ENCODE measurements around the gene LILRB3.
"Not testable (repeated sequence)": the region's sequence is repeated elsewhere in the genome, so short reads cannot be mapped to it uniquely, and the experiment has no call there.

LILRB3 gene

GRCh38 chr19:54255105-54255775, 32.4 kb upstream of the LILRB3 start:
- no peak overlapping the region for H3K27ac ChIP-seq (ENCODE audit: low read depth, low read length, severe bottlenecking)
- WGBS, 2 experiments (ENCODE audit: insufficient coverage in 2 of 2), result 76 to 80% methylated on average over 11 to 23 of the region's 26 CpGs
- H3K9me3 ChIP-seq (ENCODE audit: control insufficient read depth, low read length), result no peaks in the 10 kb centered on the region
- no peak overlapping the region for H3K4me3 ChIP-seq (ENCODE audit: extremely low read depth, insufficient read depth, low read length, poor library complexity, severe bottlenecking)
- no peaks in the 10 kb centered on the region for H3K36me3 ChIP-seq (ENCODE audit: control insufficient read depth, insufficient read depth, low read length)
- no peaks in the 10 kb centered on the region for H3K4me1 ChIP-seq (ENCODE audit: control insufficient read depth, insufficient read depth, low read length, poor library complexity, severe bottlenecking)

GRCh38 chr19:54254195-54254906, 31.5 kb upstream of the LILRB3 start:
- no peak overlapping the region for H3K4me3 ChIP-seq (ENCODE audit: extremely low read depth, insufficient read depth, low read length, poor library complexity, severe bottlenecking)
- no peaks in the 10 kb centered on the region for H3K4me1 ChIP-seq (ENCODE audit: control insufficient read depth, insufficient read depth, low read length, poor library complexity, severe bottlenecking)
- H3K36me3 ChIP-seq (ENCODE audit: control insufficient read depth, insufficient read depth, low read length), result no peaks in the 10 kb centered on the region
- no peak overlapping the region for H3K27ac ChIP-seq (ENCODE audit: low read depth, low read length, severe bottlenecking)
- no peaks in the 10 kb centered on the region for H3K9me3 ChIP-seq (ENCODE audit: control insufficient read depth, low read length)
- 78 to 86% methylated on average over 5 to 11 of the region's 17 CpGs for WGBS, 2 experiments (ENCODE audit: insufficient coverage in 2 of 2)

- no peaks in the 10 kb centered on the region for H3K4me1 ChIP-seq (ENCODE audit: control insufficient read depth, insufficient read depth, low read length, poor library complexity, severe bottlenecking)
- no peaks in the 10 kb centered on the region for H3K36me3 ChIP-seq (ENCODE audit: control insufficient read depth, insufficient read depth, low read length)
- H3K27ac ChIP-seq (ENCODE audit: low read depth, low read length, severe bottlenecking), result no peak overlapping the region
- H3K4me3 ChIP-seq (ENCODE audit: extremely low read depth, insufficient read depth, low read length, poor library complexity, severe bottlenecking), result no peak overlapping the region
- 88 to 90% methylated on average over 13 of the region's 23 CpGs for WGBS, 2 experiments (ENCODE audit: insufficient coverage in 2 of 2)
- H3K9me3 ChIP-seq (ENCODE audit: control insufficient read depth, low read length), result no peaks in the 10 kb centered on the region
Measured at GRCh38 chr19:54253331-54254194, 30.8 kb upstream of the LILRB3 start.

- WGBS, 2 experiments (ENCODE audit: insufficient coverage in 2 of 2), result 89 to 94% methylated on average over 7 to 8 of the region's 11 CpGs
- H3K9me3 ChIP-seq (ENCODE audit: control insufficient read depth, low read length), result no peaks in the 10 kb centered on the region
- no peak overlapping the region for H3K4me3 ChIP-seq (ENCODE audit: extremely low read depth, insufficient read depth, low read length, poor library complexity, severe bottlenecking)
Measured at GRCh38 chr19:54252845-54253244, 30.0 kb upstream of the LILRB3 start.

GRCh38 chr19:54252243-54252642, 29.4 kb upstream of the LILRB3 start:
- Histone ChIP-seq H3K27ac (ENCODE audit: low read depth, low read length, severe bottlenecking) (no peak overlapping the region), H3K36me3 (ENCODE audit: control insufficient read depth, insufficient read depth, low read length) (no peaks in the 10 kb centered on the region), H3K4me1 (ENCODE audit: control insufficient read depth, insufficient read depth, low read length, poor library complexity, severe bottlenecking) (no peaks in the 10 kb centered on the region), H3K4me3 (ENCODE audit: extremely low read depth, insufficient read depth, low read length, poor library complexity, severe bottlenecking) (no peak overlapping the region), H3K9me3 (ENCODE audit: control insufficient read depth, low read length) (no peaks in the 10 kb centered on the region)
- WGBS, 2 experiments (ENCODE audit: insufficient coverage in 2 of 2), result 75 to 87% methylated on average over 5 to 8 of the region's 9 CpGs

More at GRCh38 chr19:54252845-54253244, 30.0 kb upstream of the LILRB3 start:
- no peak overlapping the region for H3K27ac ChIP-seq (ENCODE audit: low read depth, low read length, severe bottlenecking)
- no peaks in the 10 kb centered on the region for H3K4me1 ChIP-seq (ENCODE audit: control insufficient read depth, insufficient read depth, low read length, poor library complexity, severe bottlenecking)
- H3K36me3 ChIP-seq (ENCODE audit: control insufficient read depth, insufficient read depth, low read length), result no peaks in the 10 kb centered on the region

- H3K36me3 ChIP-seq (ENCODE audit: control insufficient read depth, insufficient read depth, low read length), result no peaks in the 10 kb centered on the region
- no peak overlapping the region for H3K4me3 ChIP-seq (ENCODE audit: extremely low read depth, insufficient read depth, low read length, poor library complexity, severe bottlenecking)
- no peak overlapping the region for H3K27ac ChIP-seq (ENCODE audit: low read depth, low read length, severe bottlenecking)
- 89 to 93% methylated on average over 8 of the region's 8 CpGs for WGBS, 2 experiments (ENCODE audit: insufficient coverage in 2 of 2)
- no peaks in the 10 kb centered on the region for H3K9me3 ChIP-seq (ENCODE audit: control insufficient read depth, low read length)
- H3K4me1 ChIP-seq (ENCODE audit: control insufficient read depth, insufficient read depth, low read length, poor library complexity, severe bottlenecking), result no peaks in the 10 kb centered on the region
Measured at GRCh38 chr19:54248016-54248601, 25.3 kb upstream of the LILRB3 start.

- H3K9me3 ChIP-seq (ENCODE audit: control insufficient read depth, low read length), result no peaks in the 10 kb centered on the region
- no peaks in the 10 kb centered on the region for H3K36me3 ChIP-seq (ENCODE audit: control insufficient read depth, insufficient read depth, low read length)
- 85 to 95% methylated on average over 9 to 15 of the region's 20 CpGs for WGBS, 2 experiments (ENCODE audit: insufficient coverage in 2 of 2)
- H3K4me3 ChIP-seq (ENCODE audit: extremely low read depth, insufficient read depth, low read length, poor library complexity, severe bottlenecking), result no peak overlapping the region
- H3K27ac ChIP-seq (ENCODE audit: low read depth, low read length, severe bottlenecking), result no peak overlapping the region
- H3K4me1 ChIP-seq (ENCODE audit: control insufficient read depth, insufficient read depth, low read length, poor library complexity, severe bottlenecking), result no peaks in the 10 kb centered on the region
Measured at GRCh38 chr19:54247106-54247930, 24.5 kb upstream of the LILRB3 start.

GRCh38 chr19:54245936-54246335, 23.1 kb upstream of the LILRB3 start:
- Histone ChIP-seq H3K27ac (ENCODE audit: low read depth, low read length, severe bottlenecking) (no peak overlapping the region), H3K4me1 (ENCODE audit: control insufficient read depth, insufficient read depth, low read length, poor library complexity, severe bottlenecking) (no peaks in the 10 kb centered on the region), H3K4me3 (ENCODE audit: extremely low read depth, insufficient read depth, low read length, poor library complexity, severe bottlenecking) (no peak overlapping the region), H3K36me3 (ENCODE audit: control insufficient read depth, insufficient read depth, low read length) (no peaks in the 10 kb centered on the region), H3K9me3 (ENCODE audit: control insufficient read depth, low read length) (no peaks in the 10 kb centered on the region)
- WGBS, 2 experiments (ENCODE audit: insufficient coverage in 2 of 2), result 100% methylated on average over 1 of the region's 3 CpGs; no CpG with 5 or more reads in 1 of the 2 experiments

- H3K9me3 ChIP-seq (ENCODE audit: control insufficient read depth, low read length); H3K36me3 ChIP-seq (ENCODE audit: control insufficient read depth, insufficient read depth, low read length); H3K27ac ChIP-seq (ENCODE audit: low read depth, low read length, severe bottlenecking); H3K4me3 ChIP-seq (ENCODE audit: extremely low read depth, insufficient read depth, low read length, poor library complexity, severe bottlenecking); H3K4me1 ChIP-seq (ENCODE audit: control insufficient read depth, insufficient read depth, low read length, poor library complexity, severe bottlenecking): not testable (repeated sequence)
- WGBS, 2 experiments (ENCODE audit: insufficient coverage in 2 of 2), result no CpG with 5 or more reads among the region's 8 CpGs
Measured at GRCh38 chr19:54243809-54244208, 21.0 kb upstream of the LILRB3 start.

GRCh38 chr19:54242646-54243045, 19.8 kb upstream of the LILRB3 start, which contains the start of gene LILRA6:
LILRA6 (minus strand) TSS chr19:54242790.
- H3K4me3 ChIP-seq (ENCODE audit: extremely low read depth, insufficient read depth, low read length, poor library complexity, severe bottlenecking); H3K27ac ChIP-seq (ENCODE audit: low read depth, low read length, severe bottlenecking); H3K36me3 ChIP-seq (ENCODE audit: control insufficient read depth, insufficient read depth, low read length); H3K9me3 ChIP-seq (ENCODE audit: control insufficient read depth, low read length); H3K4me1 ChIP-seq (ENCODE audit: control insufficient read depth, insufficient read depth, low read length, poor library complexity, severe bottlenecking): not testable (repeated sequence)
- WGBS, 2 experiments (ENCODE audit: insufficient coverage in 2 of 2), result 100% methylated on average over 1 of the region's 6 CpGs; no CpG with 5 or more reads in 1 of the 2 experiments

All from mesodermal cell (in vitro differentiated cells).